Stimulated activated naive CD8-positive, alpha-beta T cell treated with anti-CD3 and anti-CD28 coated beads, Interleukin-15, Interleukin-2, amounts not matched to agents 100 ng/mL and 50 ng/mL, for 24 hours (primary cell): Measurements from ENCODE around the gene SYT3.

Experiments
- H3K27ac Mint-ChIP-seq: one replicate; pipeline ENCODE4 v1.8.0; 2021; ENCODE audit warnings: mild to moderate bottlenecking, mixed read lengths
- H3K27me3 Mint-ChIP-seq: one replicate; pipeline ENCODE4 v1.8.0; 2021; ENCODE audit warnings: mixed read lengths
- H3K36me3 Mint-ChIP-seq: one replicate; pipeline ENCODE4 v1.8.0; 2021; ENCODE audit warnings: low read depth, mixed read lengths
- H3K4me1 Mint-ChIP-seq: one replicate; pipeline ENCODE4 v1.8.0; 2021; ENCODE audit warnings: low read depth, mixed read lengths
- H3K4me3 Mint-ChIP-seq: one replicate; pipeline ENCODE4 v1.8.0; 2021; ENCODE audit warnings: mild to moderate bottlenecking, mixed read lengths
- H3K9me3 Mint-ChIP-seq: one replicate; pipeline ENCODE4 v1.8.0; 2021; ENCODE audit warnings: mixed read lengths

The SYT3 gene

DNA sequence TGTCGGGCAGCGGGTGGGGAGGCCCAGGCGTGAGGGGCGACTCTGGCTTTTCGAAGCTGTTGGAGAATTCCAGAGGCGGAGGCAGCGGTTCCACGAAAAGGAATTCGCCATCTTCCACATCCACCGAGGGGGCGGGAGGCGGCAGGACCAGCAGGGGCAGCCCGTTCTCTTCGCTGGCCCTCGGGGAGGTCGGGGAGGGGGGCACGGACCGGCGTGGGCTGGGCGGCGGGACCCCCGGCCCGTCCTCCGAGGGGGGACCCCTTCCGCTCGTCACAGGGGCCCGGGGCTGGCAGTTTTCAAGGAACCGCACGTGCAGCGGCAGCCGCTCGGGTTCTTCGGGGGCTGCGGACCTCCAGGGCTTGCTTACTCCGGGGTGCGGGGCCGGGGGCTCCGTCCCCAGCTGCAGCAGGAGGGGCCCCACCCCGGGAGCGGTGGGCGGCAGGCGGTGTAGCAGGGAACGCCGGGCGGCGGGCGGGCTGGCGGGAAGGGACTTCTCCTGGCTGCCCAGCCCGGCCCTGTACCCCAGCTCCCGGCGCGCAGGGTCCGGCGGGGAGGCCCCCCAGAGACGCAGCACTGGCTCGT lies 27.6 kb upstream of the SYT3 start:
- Mint-ChIP-seq H3K4me3 (no peak overlapping the region), H3K36me3 (no peaks in the 10 kb centered on the region), H3K9me3 (no peaks in the 10 kb centered on the region), H3K27me3 (peaks cover 33% of the 10 kb centered on the region), H3K4me1 (no peaks in the 10 kb centered on the region), H3K27ac (no peak overlapping the region)

- H3K4me3 Mint-ChIP-seq = no peak overlapping the region
- peaks cover 30% of the 10 kb centered on the region for H3K27me3 Mint-ChIP-seq
- H3K4me1 Mint-ChIP-seq = no peaks in the 10 kb centered on the region
- H3K27ac Mint-ChIP-seq = no peak overlapping the region
- no peaks in the 10 kb centered on the region for H3K36me3 Mint-ChIP-seq
- H3K9me3 Mint-ChIP-seq = no peaks in the 10 kb centered on the region
These were observed 26.9 kb upstream of the SYT3 start for GRCh38 chr19:50666346-50667176.

- no peak overlapping the region for H3K27ac Mint-ChIP-seq
- H3K27me3 Mint-ChIP-seq = peaks cover 25% of the 10 kb centered on the region
- H3K4me3 Mint-ChIP-seq = no peak overlapping the region
- H3K4me1 Mint-ChIP-seq = no peaks in the 10 kb centered on the region
- no peaks in the 10 kb centered on the region for H3K36me3 Mint-ChIP-seq
- H3K9me3 Mint-ChIP-seq = no peaks in the 10 kb centered on the region
These were observed 24.5 kb upstream of the SYT3 start for GRCh38 chr19:50664204-50664603.

DNA sequence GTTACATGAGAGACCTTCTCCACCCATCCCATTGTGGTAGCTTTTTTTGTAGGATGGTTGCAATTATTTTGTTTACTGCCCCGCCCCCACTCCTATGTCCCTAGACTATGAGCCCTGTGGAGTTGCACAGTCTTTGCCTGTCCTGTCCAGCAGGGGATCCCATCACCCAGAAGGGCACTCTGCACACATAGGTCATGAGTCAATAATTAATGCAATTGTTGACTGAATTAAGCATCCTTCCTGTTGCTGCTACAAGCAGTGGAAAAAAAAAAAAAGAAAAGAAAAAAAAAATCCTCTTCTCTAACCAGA lies 23.8 kb upstream of the SYT3 start:
- H3K9me3 Mint-ChIP-seq = no peaks in the 10 kb centered on the region
- H3K36me3 Mint-ChIP-seq = no peaks in the 10 kb centered on the region
- H3K4me1 Mint-ChIP-seq = peaks cover 4% of the 10 kb centered on the region
- no peak overlapping the region for H3K4me3 Mint-ChIP-seq
- no peak overlapping the region for H3K27ac Mint-ChIP-seq
- peaks cover 23% of the 10 kb centered on the region for H3K27me3 Mint-ChIP-seq

GRCh38 chr19:50662651-50663481 lies 23.2 kb upstream of the SYT3 start:
- Mint-ChIP-seq H3K36me3 (no peaks in the 10 kb centered on the region), H3K4me1 (peaks cover 10% of the 10 kb centered on the region), H3K27ac (no peak overlapping the region), H3K27me3 (peaks cover 28% of the 10 kb centered on the region), H3K4me3 (no peak overlapping the region), H3K9me3 (no peaks in the 10 kb centered on the region)

GRCh38 chr19:50661766-50662650 lies 22.3 kb upstream of the SYT3 start:
- no peaks in the 10 kb centered on the region for H3K36me3 Mint-ChIP-seq
- no peak overlapping the region for H3K4me3 Mint-ChIP-seq
- peaks cover 36% of the 10 kb centered on the region for H3K27me3 Mint-ChIP-seq
- peaks cover 18% of the 10 kb centered on the region for H3K4me1 Mint-ChIP-seq
- no peaks in the 10 kb centered on the region for H3K9me3 Mint-ChIP-seq
- H3K27ac Mint-ChIP-seq = no peak overlapping the region

GRCh38 chr19:50661023-50661422 lies 21.3 kb upstream of the SYT3 start:
- Mint-ChIP-seq H3K27me3 (peaks cover 44% of the 10 kb centered on the region), H3K27ac (no peak overlapping the region), H3K4me3 (no peak overlapping the region), H3K9me3 (peaks cover 4% of the 10 kb centered on the region), H3K4me1 (peaks cover 18% of the 10 kb centered on the region), H3K36me3 (no peaks in the 10 kb centered on the region)

DNA sequence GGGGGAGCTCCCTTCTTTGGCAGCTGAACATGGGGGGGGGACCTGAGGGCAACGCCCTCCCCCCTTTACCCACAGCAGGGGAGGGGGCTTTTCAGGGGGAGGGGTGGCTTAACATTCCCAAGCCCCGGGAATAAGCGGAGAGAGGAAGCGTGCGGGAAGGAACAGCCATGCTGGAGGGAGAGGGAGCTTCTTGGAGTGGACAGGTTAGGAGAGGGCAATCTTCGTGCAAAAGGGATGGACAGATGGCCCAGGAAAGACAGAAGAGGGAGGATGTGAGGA lies 20.3 kb upstream of the SYT3 start:
- Mint-ChIP-seq H3K27me3 (peaks cover 53% of the 10 kb centered on the region), H3K27ac (no peak overlapping the region), H3K36me3 (no peaks in the 10 kb centered on the region), H3K4me3 (no peak overlapping the region), H3K9me3 (peaks cover 6% of the 10 kb centered on the region), H3K4me1 (peaks cover 18% of the 10 kb centered on the region)

GRCh38 chr19:50659318-50660087 lies 19.8 kb upstream of the SYT3 start:
- Mint-ChIP-seq H3K27ac (no peak overlapping the region), H3K27me3 (peaks cover 55% of the 10 kb centered on the region), H3K4me3 (peak overlapping the region; percentile 53), H3K9me3 (peaks cover 6% of the 10 kb centered on the region), H3K4me1 (peaks cover 18% of the 10 kb centered on the region), H3K36me3 (no peaks in the 10 kb centered on the region)

GRCh38 chr19:50658441-50659317 lies 19.0 kb upstream of the SYT3 start:
- H3K9me3 Mint-ChIP-seq = peaks cover 6% of the 10 kb centered on the region
- peak overlapping the region; percentile 86 for H3K27ac Mint-ChIP-seq
- peak overlapping the region; percentile 83 for H3K4me3 Mint-ChIP-seq
- H3K4me1 Mint-ChIP-seq = peaks cover 18% of the 10 kb centered on the region
- H3K27me3 Mint-ChIP-seq = peaks cover 63% of the 10 kb centered on the region
- H3K36me3 Mint-ChIP-seq = no peaks in the 10 kb centered on the region

DNA sequence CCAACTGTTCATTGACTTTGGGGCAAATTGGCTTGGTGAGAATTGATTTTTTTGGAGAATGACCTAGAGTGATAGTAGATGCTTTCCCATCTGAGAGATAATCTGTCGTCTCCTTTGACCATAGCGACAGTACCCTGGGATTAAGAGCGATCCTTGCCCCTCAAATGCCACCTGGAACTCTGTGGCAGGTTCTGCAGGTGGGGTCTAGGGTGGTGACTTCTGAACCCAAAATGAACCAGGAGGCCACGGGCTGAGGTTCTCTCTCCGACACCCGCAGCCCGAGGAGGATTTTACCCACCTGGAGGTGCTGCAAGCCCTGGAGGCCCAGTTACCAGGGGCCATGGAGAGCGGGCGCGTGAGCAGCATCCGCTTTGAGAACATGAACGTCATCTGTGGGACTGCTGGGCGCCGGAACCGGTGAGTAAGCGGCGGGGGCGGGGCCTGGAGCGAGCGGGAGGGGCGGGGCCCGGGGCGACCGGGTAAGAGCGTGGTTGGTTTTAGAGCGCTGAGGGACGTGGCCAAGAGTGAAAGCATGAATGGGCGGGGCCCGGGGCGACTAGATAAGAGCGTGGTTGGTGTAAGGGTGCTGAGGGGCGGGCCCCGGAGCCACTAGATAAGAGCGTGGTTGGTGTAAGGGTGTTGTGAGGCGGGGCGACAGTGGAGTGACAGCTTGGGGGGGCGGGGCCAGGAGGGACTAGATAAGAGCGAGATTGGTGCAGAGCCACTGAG lies 18.2 kb upstream of the SYT3 start:
- Mint-ChIP-seq H3K27ac (peak overlapping the region; percentile 86), H3K27me3 (peaks cover 64% of the 10 kb centered on the region), H3K9me3 (peaks cover 6% of the 10 kb centered on the region), H3K4me3 (peak overlapping the region; percentile 83), H3K4me1 (peaks cover 18% of the 10 kb centered on the region), H3K36me3 (no peaks in the 10 kb centered on the region)

- peaks cover 70% of the 10 kb centered on the region for H3K27me3 Mint-ChIP-seq
- peaks cover 18% of the 10 kb centered on the region for H3K4me1 Mint-ChIP-seq
- H3K36me3 Mint-ChIP-seq = no peaks in the 10 kb centered on the region
- peaks cover 6% of the 10 kb centered on the region for H3K9me3 Mint-ChIP-seq
- H3K27ac Mint-ChIP-seq = peak overlapping the region; percentile 75
- peak overlapping the region; percentile 73 for H3K4me3 Mint-ChIP-seq
These were observed 17.6 kb upstream of the SYT3 start for GRCh38 chr19:50657222-50657669.

DNA sequence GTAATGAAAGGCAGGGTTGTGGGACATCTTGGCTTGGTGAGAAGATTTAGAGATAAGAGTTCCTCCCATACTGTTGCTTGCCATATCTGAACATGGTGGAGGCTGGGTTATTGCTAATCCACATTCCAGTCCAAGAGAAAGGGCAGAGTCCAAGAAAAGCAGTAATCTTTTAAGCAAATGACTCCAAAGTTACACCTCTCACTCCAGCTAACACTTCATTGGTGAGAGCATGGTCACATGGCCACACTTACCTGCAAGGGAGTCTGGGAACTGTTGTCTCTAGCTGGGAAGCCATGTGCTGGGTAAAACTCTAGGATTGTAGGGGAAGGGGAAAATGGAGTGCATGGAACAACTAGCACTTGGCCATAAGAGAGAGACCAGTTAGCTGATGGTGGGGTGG lies 15.2 kb upstream of the SYT3 start:
- H3K4me3 Mint-ChIP-seq = no peak overlapping the region
- no peaks in the 10 kb centered on the region for H3K36me3 Mint-ChIP-seq
- peaks cover 18% of the 10 kb centered on the region for H3K4me1 Mint-ChIP-seq
- peaks cover 6% of the 10 kb centered on the region for H3K9me3 Mint-ChIP-seq
- H3K27ac Mint-ChIP-seq = no peak overlapping the region
- peaks cover 64% of the 10 kb centered on the region for H3K27me3 Mint-ChIP-seq
